Measurements from ENCODE around the gene MIA. TPM values are rescaled to one million over a fixed set of nuclear protein-coding genes. Genes with fewer than 3 reads are reported as not detected.
"Not testable (repeated sequence)": the region's sequence is repeated elsewhere in the genome, so short reads cannot be mapped to it uniquely, and the experiment has no call there.

The MIA gene
- total and polyA plus RNA-seq, 3 experiments from 2014 or later, result 0.89 to 1.1 TPM; not detected in 1

DNA sequence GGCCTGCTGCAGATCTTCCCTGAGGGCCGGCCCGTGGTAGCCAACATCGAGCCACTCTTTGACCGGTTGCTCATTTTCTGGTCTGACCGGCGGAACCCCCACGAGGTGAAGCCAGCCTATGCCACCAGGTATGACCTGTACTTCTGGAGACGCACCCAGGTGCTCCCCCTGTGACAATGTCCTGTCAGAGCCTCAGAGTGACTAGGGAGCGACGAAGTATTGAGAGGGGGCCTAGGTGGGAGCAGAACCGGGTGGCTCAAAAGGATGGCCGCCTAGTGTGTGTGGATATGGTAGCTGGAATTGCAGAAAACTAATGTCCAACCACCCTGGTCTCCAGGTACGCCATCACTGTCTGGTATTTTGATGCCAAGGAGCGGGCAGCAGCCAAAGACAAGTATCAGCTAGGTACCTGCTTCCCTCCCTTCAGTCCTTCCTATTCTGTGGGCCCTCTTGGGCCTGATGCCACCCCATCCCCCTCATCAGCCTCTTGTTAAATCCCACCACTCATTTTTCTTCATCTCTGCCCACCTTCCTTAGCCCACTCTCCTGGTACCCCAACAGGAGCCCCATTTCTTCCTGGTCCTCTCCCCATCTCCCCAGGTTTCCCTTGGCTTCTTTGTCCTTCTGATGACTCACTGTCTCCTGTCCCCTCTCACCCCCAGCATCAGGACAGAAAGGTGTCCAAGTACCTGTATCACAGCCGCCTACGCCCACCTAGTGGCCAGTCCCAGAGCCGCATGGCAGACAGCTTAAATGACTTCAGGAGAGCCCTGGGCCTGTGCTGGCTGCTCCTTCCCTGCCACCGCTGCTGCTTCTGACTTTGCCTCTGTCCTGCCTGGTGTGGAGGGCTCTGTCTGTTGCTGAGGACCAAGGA lies 32.1 kb downstream of the MIA start:
- Mint-ChIP-seq H3K4me1 (peaks cover 75 to 86% (median 85%) of the 10 kb centered on the region in 3 donors), H3K36me3 (peaks cover 5 to 59% (median 7%) of the 10 kb centered on the region in 3 donors)

DNA sequence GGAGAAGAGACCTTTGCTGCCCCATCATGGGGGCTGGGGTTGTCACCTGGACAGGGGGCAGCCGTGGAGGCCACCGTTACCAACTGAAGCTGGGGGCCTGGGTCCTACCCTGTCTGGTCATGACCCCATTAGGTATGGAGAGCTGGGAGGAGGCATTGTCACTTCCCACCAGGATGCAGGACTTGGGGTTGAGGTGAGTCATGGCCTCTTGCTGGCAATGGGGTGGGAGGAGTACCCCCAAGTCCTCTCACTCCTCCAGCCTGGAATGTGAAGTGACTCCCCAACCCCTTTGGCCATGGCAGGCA lies 32.7 kb downstream of the MIA start:
- no peaks in the 10 kb centered on the region for H3K27me3 ChIP-seq (ENCODE audit: insufficient read depth, low read length, poor library complexity, severe bottlenecking)
- H3K36me3 ChIP-seq (ENCODE audit: insufficient read depth, low read length), result peaks cover 15% of the 10 kb centered on the region
- DNase-seq, result no peak
- Mint-ChIP-seq H3K9me3 (no peaks in the 10 kb centered on the region), H3K36me3 (peaks cover 5 to 56% (median 7%) of the 10 kb centered on the region in 3 donors), H3K27ac (peak overlapping the region; percentile 92 to 100 (median 98)), H3K4me3 (peak overlapping the region in 5 of 7 donors; percentile 13 to 76 (median 56)), H3K4me1 (peaks cover 73 to 86% (median 85%) of the 10 kb centered on the region in 3 donors), H3K27me3 (peaks cover 0 to 4% of the 10 kb centered on the region in 2 donors)
- H3K27ac ChIP-seq (ENCODE audit: low read depth, low read length), result no peak overlapping the region
- H3K4me3 ChIP-seq (ENCODE audit: low read length), result no peak overlapping the region
- ChIA-PET CTCF (interaction anchor here (1.0 to 4.6 kb wide), 6 partner anchors 10 to 145 kb away, joined by 4 to 38 read pairs (median 21); partner anchors contain the start of genes EGLN2 and RAB4B), POLR2A (interaction anchor here (3.7 kb wide), 1 partner anchor 30 kb away, joined by 34 read pairs; the partner anchor contains the start of gene RAB4B)
- peaks cover 74% of the 10 kb centered on the region for H3K4me1 ChIP-seq (ENCODE audit: insufficient read depth, low read length)
- H3K9me3 ChIP-seq (ENCODE audit: low read length), result no peaks in the 10 kb centered on the region

More for the DNA sequence above, 32.1 kb downstream of the MIA start:
- Histone ChIP-seq H3K27me3 (ENCODE audit: insufficient read depth, low read length, poor library complexity, severe bottlenecking) (no peaks in the 10 kb centered on the region), H3K4me1 (ENCODE audit: insufficient read depth, low read length) (peaks cover 80% of the 10 kb centered on the region), H3K9me3 (ENCODE audit: low read length) (no peaks in the 10 kb centered on the region), H3K36me3 (ENCODE audit: insufficient read depth, low read length) (peaks cover 15% of the 10 kb centered on the region), H3K4me3 (ENCODE audit: low read length) (peak overlapping the region; percentile 27), H3K27ac (ENCODE audit: low read depth, low read length) (peak overlapping the region; percentile 41)
- peak in 1 of 5 donors; percentile 16 for DNase-seq
- ChIA-PET POLR2A (interaction anchor here (0.6 to 3.7 kb wide), 6 partner anchors 9 to 455 kb away, joined by 4 to 34 read pairs (median 8); partner anchors contain the start of genes ACTMAP, COQ8B, EGLN2 and ITPKC), CTCF (interaction anchor here (0.8 to 4.6 kb wide), 16 partner anchors 9 to 191 kb away, joined by 3 to 38 read pairs (median 4); partner anchors contain the start of genes ACTMAP, COQ8B, EGLN2 and RAB4B)
- Mint-ChIP-seq H3K27ac (peak overlapping the region; percentile 92 to 100 (median 98)), H3K27me3 (peaks cover 0 to under 1% of the 10 kb centered on the region in 2 donors), H3K4me3 (peak overlapping the region; percentile 60 to 91 (median 82)), H3K9me3 (no peaks in the 10 kb centered on the region)

DNA sequence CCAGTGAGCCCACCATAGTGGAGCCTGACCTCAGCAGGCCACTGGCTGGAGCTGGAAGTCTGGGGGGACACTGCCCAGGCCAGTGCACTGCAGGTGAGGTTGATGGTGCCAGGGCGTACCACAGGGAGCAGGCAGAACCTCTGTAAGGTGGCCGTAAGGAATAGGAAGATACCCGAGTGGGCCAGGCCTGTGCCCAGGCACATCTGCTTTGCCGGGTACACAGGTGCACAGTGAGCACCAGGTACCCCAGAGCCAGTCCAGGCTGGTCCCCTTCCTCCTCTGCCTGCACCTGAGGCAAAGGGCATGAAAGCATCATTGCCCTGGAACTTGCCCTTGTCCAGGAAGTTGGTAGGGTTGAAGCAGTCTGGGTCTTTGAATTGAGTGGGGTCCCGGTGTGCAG lies 33.2 kb downstream of the MIA start:
- Histone ChIP-seq H3K4me3 (ENCODE audit: low read length) (no peak overlapping the region), H3K36me3 (ENCODE audit: insufficient read depth, low read length) (peaks cover 15% of the 10 kb centered on the region), H3K27ac (ENCODE audit: low read depth, low read length) (no peak overlapping the region), H3K27me3 (ENCODE audit: insufficient read depth, low read length, poor library complexity, severe bottlenecking) (no peaks in the 10 kb centered on the region), H3K4me1 (ENCODE audit: insufficient read depth, low read length) (peaks cover 69% of the 10 kb centered on the region), H3K9me3 (ENCODE audit: low read length) (no peaks in the 10 kb centered on the region)
- CTCF ChIA-PET, result interaction anchor here (1.0 to 4.6 kb wide), 6 partner anchors 10 to 145 kb away, joined by 3 to 38 read pairs (median 12); partner anchors contain the start of genes EGLN2 and RAB4B
- DNase-seq, result no peak
- peaks cover 68 to 82% (median 81%) of the 10 kb centered on the region in 3 donors for H3K4me1 Mint-ChIP-seq
- peak overlapping the region in 3 of 7 donors; percentile 19 to 56 (median 41) for H3K4me3 Mint-ChIP-seq
- peaks cover 0 to 4% of the 10 kb centered on the region in 2 donors for H3K27me3 Mint-ChIP-seq
- H3K9me3 Mint-ChIP-seq, result no peaks in the 10 kb centered on the region
- peaks cover 5 to 52% (median 7%) of the 10 kb centered on the region in 3 donors for H3K36me3 Mint-ChIP-seq
- peak overlapping the region in 6 of 8 donors; percentile 27 to 100 (median 91) for H3K27ac Mint-ChIP-seq
- POLR2A ChIA-PET, result no interaction called here

DNA sequence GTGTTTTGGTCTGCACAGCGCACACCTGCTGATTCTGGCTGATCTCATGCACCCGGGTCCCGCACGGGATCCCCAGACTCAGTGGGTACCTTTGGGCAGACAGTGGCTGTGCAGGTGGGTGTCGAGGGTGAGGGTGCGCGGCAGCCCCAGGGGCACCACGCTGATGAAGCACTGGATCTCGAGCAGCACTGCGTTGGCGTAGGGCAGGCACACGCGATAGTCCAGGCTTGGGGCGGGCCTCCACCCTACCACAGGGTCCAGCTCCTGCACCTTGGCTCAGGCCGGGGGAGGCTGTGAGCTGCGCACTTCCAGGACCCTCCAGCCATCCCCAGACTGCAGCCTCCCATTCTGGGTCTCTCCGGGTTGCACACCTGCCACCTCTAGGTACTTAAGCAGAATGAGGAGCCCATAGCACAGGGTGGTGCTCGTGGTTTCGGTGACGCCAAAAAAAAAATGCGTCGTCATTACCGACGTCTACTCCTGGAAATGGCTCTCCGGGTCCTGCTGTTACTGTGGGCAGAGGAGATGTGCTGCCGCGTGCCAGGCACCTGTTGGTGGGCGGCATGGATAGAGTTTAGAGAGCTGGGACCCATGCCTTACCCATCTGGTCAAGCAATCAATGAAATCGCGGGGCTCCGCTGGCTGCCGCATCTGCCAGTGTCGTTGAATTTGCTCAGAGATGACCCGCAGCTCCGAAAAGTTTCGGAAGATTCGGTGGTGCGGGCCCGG lies 34.2 kb downstream of the MIA start:
- Histone ChIP-seq H3K27me3 (ENCODE audit: insufficient read depth, low read length, poor library complexity, severe bottlenecking) (no peaks in the 10 kb centered on the region), H3K36me3 (ENCODE audit: insufficient read depth, low read length) (peaks cover 15% of the 10 kb centered on the region), H3K4me3 (ENCODE audit: low read length) (no peak overlapping the region), H3K4me1 (ENCODE audit: insufficient read depth, low read length) (peaks cover 58% of the 10 kb centered on the region), H3K9me3 (ENCODE audit: low read length) (no peaks in the 10 kb centered on the region), H3K27ac (ENCODE audit: low read depth, low read length) (peak overlapping the region; percentile 18)
- Mint-ChIP-seq H3K4me1 (peaks cover 58 to 72% (median 70%) of the 10 kb centered on the region in 3 donors), H3K9me3 (no peaks in the 10 kb centered on the region), H3K27me3 (peaks cover 0 to 4% of the 10 kb centered on the region in 2 donors), H3K4me3 (peak overlapping the region in 5 of 7 donors; percentile 43 to 76 (median 65)), H3K36me3 (peaks cover 5 to 45% (median 7%) of the 10 kb centered on the region in 3 donors), H3K27ac (peak overlapping the region in 5 of 8 donors; percentile 27 to 56 (median 43))
- ChIA-PET CTCF (interaction anchor here (1.3 kb wide), 1 partner anchor 57 kb away, joined by 3 read pairs; no protein-coding TSS in a partner anchor), POLR2A (interaction anchor here (0.7 kb wide), 1 partner anchor 55 kb away, joined by 3 read pairs; no protein-coding TSS in a partner anchor)
- DNase-seq, result no peak

DNA sequence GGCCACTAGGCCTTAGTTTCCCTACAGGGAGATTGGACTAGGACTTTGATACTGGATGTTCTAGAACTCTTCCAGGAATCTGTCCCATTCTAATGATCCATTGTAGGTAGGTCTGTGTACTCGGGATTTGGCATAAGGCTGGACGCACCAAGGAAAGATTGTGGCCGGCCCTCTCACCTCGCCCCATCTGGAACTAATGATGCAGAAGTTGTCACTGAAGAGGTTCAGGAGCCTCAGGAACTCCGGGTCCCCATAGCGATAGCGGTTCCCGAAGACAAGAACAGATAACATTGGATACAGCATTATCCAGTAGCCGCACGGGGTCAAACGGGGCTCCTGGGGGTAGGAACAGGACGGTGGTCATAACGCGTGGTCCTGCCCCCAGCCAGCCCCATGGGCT lies 34.8 kb downstream of the MIA start:
- H3K27ac ChIP-seq (ENCODE audit: low read depth, low read length), result peak overlapping the region; percentile 18
- Mint-ChIP-seq H3K36me3 (peaks cover 4 to 42% (median 7%) of the 10 kb centered on the region in 3 donors), H3K4me3 (peak overlapping the region; percentile 43 to 76 (median 55)), H3K27ac (peak overlapping the region in 3 of 8 donors; percentile 27 to 56 (median 46)), H3K27me3 (peaks cover 0 to 4% of the 10 kb centered on the region in 2 donors), H3K9me3 (no peaks in the 10 kb centered on the region), H3K4me1 (peaks cover 52 to 65% (median 64%) of the 10 kb centered on the region in 3 donors)
- no peak for DNase-seq
- peaks cover 15% of the 10 kb centered on the region for H3K36me3 ChIP-seq (ENCODE audit: insufficient read depth, low read length)
- POLR2A ChIA-PET, result no interaction called here
- no peaks in the 10 kb centered on the region for H3K27me3 ChIP-seq (ENCODE audit: insufficient read depth, low read length, poor library complexity, severe bottlenecking)
- peaks cover 52% of the 10 kb centered on the region for H3K4me1 ChIP-seq (ENCODE audit: insufficient read depth, low read length)
- no peaks in the 10 kb centered on the region for H3K9me3 ChIP-seq (ENCODE audit: low read length)
- CTCF ChIA-PET, result no interaction called here
- no peak overlapping the region for H3K4me3 ChIP-seq (ENCODE audit: low read length)

DNA sequence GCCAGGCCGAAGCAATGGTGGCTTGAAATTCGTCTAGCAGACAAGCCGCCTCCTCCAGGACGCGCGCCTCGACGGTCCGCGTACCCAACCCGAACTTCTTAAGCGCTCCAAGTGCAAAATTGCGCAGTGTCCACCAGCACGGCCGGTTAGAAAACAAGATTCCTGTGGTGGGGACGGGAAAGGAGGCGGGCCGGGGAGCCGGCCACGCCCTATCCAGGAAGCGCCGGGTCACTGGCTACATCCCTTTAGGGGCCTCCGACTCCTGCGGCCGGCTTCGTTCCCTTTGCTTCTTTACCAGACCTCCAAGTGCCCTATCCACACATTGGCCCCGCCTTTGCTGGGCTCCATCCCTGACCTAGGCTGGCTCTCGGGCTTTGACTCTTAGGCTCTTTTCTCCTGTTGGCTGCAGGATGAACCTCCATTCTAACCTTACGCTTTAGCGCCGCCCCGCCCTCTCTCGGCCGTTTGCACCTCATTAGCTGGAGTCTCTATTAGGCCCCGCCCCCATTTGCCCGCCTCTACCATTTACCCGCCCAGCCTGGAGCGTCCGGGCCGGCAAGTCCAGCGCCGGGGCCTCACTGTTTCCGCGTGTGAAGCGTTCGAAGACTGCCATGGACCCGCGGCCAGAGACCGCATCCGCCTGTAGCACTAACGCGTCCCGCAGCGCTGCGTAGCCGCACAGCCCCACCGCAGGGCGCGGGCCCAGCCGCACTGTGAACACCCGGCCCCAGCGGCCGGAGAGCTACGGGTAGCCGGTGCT lies 35.5 kb downstream of the MIA start:
- peak overlapping the region; percentile 55 for H3K4me3 ChIP-seq (ENCODE audit: low read length)
- peaks cover 45 to 59% (median 57%) of the 10 kb centered on the region in 3 donors for H3K4me1 Mint-ChIP-seq

More for the DNA sequence above, 35.5 kb downstream of the MIA start:
- Mint-ChIP-seq H3K4me3 (peak overlapping the region; percentile 87 to 98 (median 92)), H3K36me3 (peaks cover 4 to 40% (median 7%) of the 10 kb centered on the region in 3 donors), H3K27ac (peak overlapping the region in 7 of 8 donors; percentile 82 to 98 (median 87))
- ChIA-PET POLR2A (interaction anchor here (0.6 to 0.9 kb wide), 2 partner anchors 9 to 12 kb away, joined by 3 to 4 read pairs; partner anchors contain the start of gene EGLN2), CTCF (interaction anchor here (2.1 kb wide), 1 partner anchor 147 kb away, joined by 6 read pairs; no protein-coding TSS in a partner anchor)
- DNase-seq, result peak; percentile 36 to 70 (median 49)
- not testable (repeated sequence) for H3K9me3 ChIP-seq (ENCODE audit: low read length); H3K27me3 ChIP-seq (ENCODE audit: insufficient read depth, low read length, poor library complexity, severe bottlenecking); H3K27me3 Mint-ChIP-seq; H3K9me3 Mint-ChIP-seq
- Histone ChIP-seq H3K36me3 (ENCODE audit: insufficient read depth, low read length) (peaks cover 15% of the 10 kb centered on the region), H3K4me1 (ENCODE audit: insufficient read depth, low read length) (peaks cover 45% of the 10 kb centered on the region), H3K27ac (ENCODE audit: low read depth, low read length) (peak overlapping the region; percentile 51)
